Muscle of arm (tissue), 12 donors: ENCODE measurements around the gene KNOP1. TPM values are rescaled to one million over a fixed set of nuclear protein-coding genes. Genes with fewer than 3 reads are reported as not detected.
"Not testable (repeated sequence)": the region's sequence is repeated elsewhere in the genome, so short reads cannot be mapped to it uniquely, and the experiment has no call there.

ENCODE experiments used
- DNase-seq: peaks from one replicate; pipeline ENCODE4 v3.0.0-alpha.2; 2013
- polyA plus RNA-seq, 12 donors: library from polyadenylated mRNA; unstranded; fragments of 120-200 nt; gene quantifications; one replicate each; pipeline ENCODE4 v1.2.1, GENCODE V29; 2013; ENCODE audit not compliant: insufficient read length in 12 of 12

KNOP1 gene
- polyA plus RNA-seq, 12 donors, result 21.1 to 50.0 (median 25.5) TPM; not detected in 1

DNA sequence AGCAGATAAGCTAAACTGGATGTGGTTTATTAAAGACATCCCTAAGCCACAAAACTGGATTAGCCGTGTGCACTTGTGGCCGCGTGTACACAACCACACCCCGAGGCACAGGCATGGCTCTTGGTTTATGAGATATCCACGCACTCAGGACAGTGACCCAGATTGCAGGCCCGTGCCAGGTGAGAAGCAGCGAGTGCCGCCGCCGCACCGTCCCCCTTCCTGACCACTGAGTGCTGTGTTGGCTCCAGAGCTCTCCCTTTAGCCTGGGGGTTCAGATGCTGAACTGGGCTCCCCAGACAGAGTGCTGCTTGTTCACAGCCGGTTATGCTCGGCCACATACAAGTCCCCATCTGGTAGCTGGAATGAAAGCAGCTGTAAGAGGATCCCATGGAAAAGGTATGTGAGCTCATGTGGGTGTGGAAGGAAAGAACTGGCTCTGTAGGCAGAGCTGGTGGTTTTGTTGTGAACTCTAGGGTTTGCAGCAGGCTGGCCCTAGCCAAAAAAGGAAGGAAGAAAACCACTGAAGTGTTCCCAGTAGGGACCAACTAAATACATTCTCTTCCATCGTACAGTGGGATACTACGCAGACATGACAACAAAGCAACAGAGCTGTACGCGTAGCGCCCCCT is 29.5 kb downstream of the KNOP1 start:
- no peak for DNase-seq

DNA sequence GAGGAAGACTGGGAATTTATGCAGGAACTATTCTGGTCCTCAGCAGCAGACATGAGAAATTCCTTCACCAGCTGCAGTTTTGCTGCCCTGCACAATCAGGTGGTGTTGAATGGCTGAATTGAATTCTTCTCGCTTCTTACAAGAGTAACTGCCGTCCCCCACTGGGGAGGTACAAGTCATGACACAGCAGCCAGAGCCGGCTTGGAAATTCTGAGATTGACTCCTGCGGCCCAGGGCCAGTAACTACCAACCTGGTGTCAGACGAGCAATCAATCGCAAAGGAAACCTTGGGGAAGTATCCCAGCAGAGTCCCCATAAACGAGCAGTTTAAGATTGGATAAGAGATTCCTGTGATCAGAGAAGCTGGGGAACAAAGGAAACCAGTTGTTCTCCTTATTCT is 30.7 kb downstream of the KNOP1 start:
- DNase-seq, result no peak

- DNase-seq, result no peak
These were observed 32.9 kb downstream of the KNOP1 start for GRCh38 chr16:19685176-19685575.

GRCh38 chr16:19683453-19684236 is 34.4 kb downstream of the KNOP1 start:
- no peak for DNase-seq

GRCh38 chr16:19681637-19682036 is 36.4 kb downstream of the KNOP1 start:
- DNase-seq, result no peak

GRCh38 chr16:19680881-19681340 is 37.1 kb downstream of the KNOP1 start:
- DNase-seq, result no peak

DNA sequence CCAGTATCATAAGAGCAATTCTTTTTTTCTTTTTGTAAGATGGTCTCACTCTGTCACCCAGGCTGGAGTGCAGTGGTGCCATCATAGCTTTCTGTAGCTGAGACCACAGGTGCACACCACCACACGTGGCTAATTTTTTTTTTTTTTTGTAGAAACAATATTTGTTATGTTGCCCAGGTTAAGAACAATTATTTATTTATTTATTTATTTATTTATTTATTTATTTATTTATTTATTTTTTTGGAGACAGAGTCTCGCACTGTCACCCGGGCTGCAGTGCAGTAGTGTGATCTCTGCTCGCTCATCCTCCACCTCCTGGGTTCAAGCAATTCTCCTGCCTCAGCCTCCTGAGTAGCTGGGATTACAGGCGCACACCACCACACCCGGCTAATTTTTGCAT is 38.7 kb downstream of the KNOP1 start:
- DNase-seq, result not testable (repeated sequence)

DNA sequence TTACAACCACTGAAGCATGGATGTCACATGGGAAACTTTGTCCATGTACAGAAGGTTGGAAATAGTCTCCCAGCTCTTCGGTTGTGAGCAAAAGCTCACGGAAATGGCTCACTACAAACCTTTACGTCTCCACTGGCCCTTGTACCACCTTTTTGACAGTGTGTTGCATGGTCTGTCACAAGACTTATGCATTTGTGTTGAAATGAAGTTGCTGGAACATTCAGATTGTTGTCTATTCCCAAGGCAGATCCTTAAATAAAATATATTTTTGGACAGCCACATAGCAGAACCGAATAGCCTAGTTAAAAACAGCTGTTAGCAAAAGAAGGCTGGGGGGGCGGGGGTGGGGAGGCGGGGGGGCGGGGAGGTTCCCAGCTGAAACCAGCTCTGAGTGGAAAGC is 39.2 kb downstream of the KNOP1 start:
- DNase-seq, result peak; percentile 35

- no peak for DNase-seq
These were observed 40.6 kb downstream of the KNOP1 start for GRCh38 chr16:19677402-19677801.

DNA sequence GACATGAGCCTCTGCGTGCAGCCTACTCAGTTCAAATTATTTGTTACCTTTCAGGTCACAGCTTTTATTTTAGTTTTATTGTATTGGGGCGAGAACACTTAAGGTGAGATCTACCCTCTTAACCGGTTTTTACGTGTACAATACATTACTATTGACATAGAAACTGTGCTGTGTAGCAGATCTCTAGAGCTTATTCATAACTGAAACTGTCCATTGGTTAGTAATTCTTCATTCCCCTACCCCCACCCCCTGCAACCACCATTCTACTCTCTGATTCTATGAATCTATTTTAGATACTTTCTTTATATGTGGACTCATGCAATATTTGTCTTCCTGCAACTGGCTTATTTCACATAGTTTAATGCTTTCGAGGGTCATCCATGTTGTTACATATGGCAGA is 43.5 kb downstream of the KNOP1 start:
- no peak for DNase-seq

GRCh38 chr16:19672378-19672777 is 45.6 kb downstream of the KNOP1 start:
- DNase-seq, result no peak

GRCh38 chr16:19666477-19666876 is 51.5 kb downstream of the KNOP1 start:
- no peak for DNase-seq

GRCh38 chr16:19665313-19665712 is 52.7 kb downstream of the KNOP1 start:
- DNase-seq, result not testable (repeated sequence)

DNA sequence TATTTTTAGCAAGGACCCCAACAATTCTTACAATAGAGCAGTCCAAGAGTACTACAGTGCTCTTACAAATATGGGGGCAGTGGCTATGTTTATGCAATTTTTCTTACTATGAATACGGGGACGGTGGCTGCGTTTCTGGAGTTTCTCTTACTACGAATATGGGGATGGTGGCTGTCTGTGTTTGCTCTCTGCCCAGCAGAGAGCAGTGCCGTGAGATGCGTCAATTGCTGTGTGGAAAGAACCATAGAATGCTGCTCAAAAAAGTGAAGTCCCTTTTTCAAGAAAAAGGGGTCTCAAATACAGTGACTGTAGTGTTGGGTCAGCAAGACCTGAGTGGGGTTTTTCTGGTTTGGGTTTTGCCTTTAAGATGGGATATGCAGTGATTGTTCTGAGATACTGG is 53.9 kb downstream of the KNOP1 start:
- no peak for DNase-seq

DNA sequence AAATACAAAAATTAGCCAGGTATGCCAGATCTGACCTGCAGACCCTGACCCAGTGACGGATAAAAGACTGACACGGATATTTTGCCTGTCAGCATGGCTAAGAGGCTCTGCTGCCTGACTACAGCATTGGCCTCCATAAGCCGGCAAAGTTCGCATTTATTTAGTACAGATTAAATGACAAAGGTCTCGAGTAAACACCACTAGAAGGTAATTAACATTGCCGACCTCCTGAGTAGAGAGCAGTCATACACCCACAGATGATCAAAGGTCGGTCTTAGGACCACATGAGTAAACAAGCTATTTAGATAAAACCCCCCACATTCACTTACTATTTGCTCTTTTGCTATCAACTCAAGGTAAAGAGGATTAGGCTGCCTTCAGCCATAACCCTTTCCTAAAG is 55.7 kb downstream of the KNOP1 start:
- DNase-seq, result no peak

DNA sequence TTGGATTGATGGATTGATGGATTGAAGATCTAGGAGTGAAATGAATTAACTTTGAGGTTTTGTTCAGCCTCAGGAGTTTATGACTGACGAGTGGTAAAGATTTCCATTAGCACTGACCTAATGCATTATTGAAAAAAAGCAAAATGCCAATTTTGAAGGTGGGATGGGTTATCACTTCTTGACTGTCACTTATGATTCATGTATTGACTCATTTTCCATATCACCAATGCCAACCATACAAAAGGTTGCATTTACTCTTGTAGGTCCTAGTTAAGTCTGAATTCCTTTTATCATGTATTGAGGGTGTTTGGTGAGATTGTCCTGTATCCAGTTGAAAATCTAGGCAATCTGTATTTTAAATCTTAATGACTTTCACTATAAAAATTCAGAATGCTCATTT is 57.6 kb downstream of the KNOP1 start:
- no peak for DNase-seq

DNA sequence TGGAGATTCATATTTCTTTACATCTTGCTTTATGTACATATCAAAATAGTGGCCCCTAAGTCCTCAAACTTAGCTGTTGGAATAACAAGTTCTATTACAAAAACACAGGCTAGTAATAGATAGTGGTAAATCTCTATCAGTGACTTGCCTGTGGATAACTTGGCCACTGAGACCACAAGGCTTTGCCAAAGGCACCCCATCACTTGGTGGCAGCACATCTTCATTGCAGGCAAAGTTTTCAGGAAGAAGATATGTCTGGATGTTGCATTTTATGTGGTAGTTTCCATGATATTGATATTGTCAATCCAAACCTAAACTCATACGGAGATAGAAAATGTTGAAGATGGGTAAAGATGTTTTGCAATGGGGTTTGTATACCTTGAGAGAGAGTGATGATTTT is 58.5 kb downstream of the KNOP1 start:
- DNase-seq, result no peak

DNA sequence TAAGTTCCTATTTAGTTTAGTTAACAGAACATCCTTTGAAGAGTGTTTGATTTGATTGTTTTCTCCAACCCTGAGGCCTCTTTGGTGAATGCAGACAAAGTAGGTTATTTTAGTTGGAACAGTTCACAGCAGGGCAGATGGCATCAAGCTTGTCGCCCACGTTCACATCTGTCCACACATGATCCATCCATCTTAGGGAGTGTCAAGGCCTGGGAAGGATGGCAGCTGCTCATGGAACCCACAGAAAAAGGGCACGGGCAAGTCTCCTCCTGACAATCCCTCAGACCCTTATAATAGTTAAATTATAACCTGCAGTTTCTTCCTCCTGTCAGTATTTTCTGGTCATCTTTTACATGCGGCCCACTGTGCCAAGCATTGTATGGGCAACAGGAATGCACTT is 60.2 kb downstream of the KNOP1 start:
- no peak for DNase-seq

DNA sequence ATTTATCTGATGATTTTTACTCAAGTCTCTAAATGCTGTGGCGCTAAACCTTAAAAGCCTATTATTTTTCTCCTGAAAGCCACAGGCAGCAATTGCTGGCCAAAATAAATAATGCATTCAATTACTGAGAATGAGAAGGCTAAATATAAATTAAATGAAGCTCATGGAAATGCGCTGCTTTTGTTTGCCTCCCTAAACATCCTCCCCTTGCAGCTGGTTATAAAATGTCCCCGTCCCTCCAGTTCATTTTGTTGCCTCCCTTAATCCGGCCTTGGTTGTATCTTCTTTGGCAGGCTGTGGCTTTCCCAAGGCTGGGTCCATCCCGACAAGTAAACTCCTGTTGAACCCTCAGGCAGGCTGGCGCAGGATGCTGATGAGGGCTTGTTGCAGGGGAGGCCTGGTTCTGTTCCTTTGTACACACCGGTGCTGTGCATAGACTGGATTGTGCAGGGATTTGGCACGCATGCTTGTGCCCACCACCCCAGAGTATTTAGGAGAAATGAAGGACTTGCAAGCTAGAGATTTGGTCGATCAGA is 62.7 kb downstream of the KNOP1 start:
- DNase-seq, result no peak

- DNase-seq, result no peak
These were observed 63.9 kb downstream of the KNOP1 start for GRCh38 chr16:19654147-19654546.
